Natural killer cell (primary cell): Measurements from ENCODE around the gene CEBPB. TPM values are rescaled to one million over a fixed set of nuclear protein-coding genes. Genes with fewer than 3 reads are reported as not detected.

Source experiments
- ATAC-seq, 3 donors: fragments of 150-1000 bp in 2 of 3; fragments of 200-7000 bp in 1 of 3; cut with Tn5 transposase; 1 replicate in 1 of 3; 2 replicates in 2 of 3; pipeline ENCODE4 v1.10.0; 2021; ENCODE audit warnings: mild to moderate bottlenecking in 2 of 3, moderate library complexity in 2 of 3
- DNase-seq, 2 donors: peaks; one replicate each; pipeline versions ENCODE4 v3.0.0 to v3.0.0-alpha.2; 2013 to 2021; ENCODE audit warnings: mixed read lengths in 1 of 2
- H3K27ac ChIP-seq: one replicate; pipeline ENCODE4 v1.5.1; 2013; ENCODE audit warnings: mild to moderate bottlenecking, low read length
- H3K27me3 ChIP-seq: one replicate; pipeline ENCODE4 v1.6.1; 2013; ENCODE audit warnings: low read length; ENCODE audit not compliant: control insufficient read depth, insufficient read depth
- H3K36me3 ChIP-seq: one replicate; pipeline ENCODE4 v1.6.1; 2013; ENCODE audit warnings: low read length; ENCODE audit not compliant: control insufficient read depth, insufficient read depth
- H3K4me1 ChIP-seq: one replicate; pipeline ENCODE4 v1.6.1; 2013; ENCODE audit warnings: low read length; ENCODE audit not compliant: control insufficient read depth, insufficient read depth
- H3K4me3 ChIP-seq: one replicate; pipeline ENCODE4 v1.5.1; 2013; ENCODE audit warnings: low read length
- H3K9me3 ChIP-seq: one replicate; pipeline ENCODE4 v1.6.1; 2013; ENCODE audit warnings: low read length; ENCODE audit not compliant: control insufficient read depth, insufficient read depth
- H3K27ac Mint-ChIP-seq, 2 donors: one replicate each; pipeline ENCODE4 v1.8.0; 2022; ENCODE audit warnings: mild to moderate bottlenecking in 2 of 2, mixed read lengths in 2 of 2, moderate library complexity in 1 of 2
- H3K27me3 Mint-ChIP-seq, 2 donors: one replicate each; pipeline ENCODE4 v1.8.0; 2022; ENCODE audit warnings: low read depth in 2 of 2, mixed read lengths in 2 of 2
- H3K36me3 Mint-ChIP-seq: one replicate; pipeline ENCODE4 v1.8.0; 2022; ENCODE audit warnings: mixed read lengths
- H3K4me1 Mint-ChIP-seq, 2 donors: one replicate each; pipeline ENCODE4 v1.8.0; 2022; ENCODE audit warnings: mixed read lengths in 2 of 2
- H3K4me3 Mint-ChIP-seq: one replicate; pipeline ENCODE4 v1.8.0; 2022; ENCODE audit warnings: mild to moderate bottlenecking, moderate library complexity, mixed read lengths
- H3K9me3 Mint-ChIP-seq, 2 donors: one replicate each; pipeline ENCODE4 v1.8.0; 2022; ENCODE audit warnings: mixed read lengths in 2 of 2
- CTCF ChIP-seq: fragments of 200-600 bp; IDR thresholded peaks from one replicate; pipeline ENCODE4 v1.8.0; 2022; ENCODE audit warnings: antibody characterized with exemption
- WGBS: methylation state at CpG from one replicate; pipeline ENCODE4 v1.1.7; 2013; ENCODE audit warnings: missing lambda C conversion rate; ENCODE audit not compliant: insufficient coverage; 5-methylcytosine and 5-hydroxymethylcytosine counted together
- intact Hi-C: fragments of 100-400 bp; cut with micrococcal nuclease; formaldehyde crosslinking; loops from one replicate; pipeline ENCODE4 v1.14.2; 2022
- total RNA-seq, 4 donors: library from RNA; stranded (reverse); fragments of 120-200 nt in 1 of 4; gene quantifications; one replicate each; pipeline versions ENCODE4 v1.2.3 to v1.2.4, GENCODE V29; 2013 to 2022

Gene CEBPB
- total RNA-seq, 3 donors from 2014 or later (not counting 1 experiment from before 2014, with no cell fraction given): 32.1 to 79.8 (median 68.2) TPM

- Histone ChIP-seq H3K4me1 (peaks cover 7% of the 10 kb centered on the region), H3K4me3 (no peak overlapping the region), H3K27me3 (peaks cover 2% of the 10 kb centered on the region), H3K9me3 (no peaks in the 10 kb centered on the region), H3K36me3 (no peaks in the 10 kb centered on the region), H3K27ac (no peak overlapping the region)
- TF ChIP-seq CTCF: no peak
- Mint-ChIP-seq H3K27ac (no peak overlapping the region), H3K27me3 (peaks cover 8 to 20% of the 10 kb centered on the region in 2 donors), H3K4me1 (no peaks in the 10 kb centered on the region), H3K9me3 (no peaks in the 10 kb centered on the region), H3K4me3 (no peak overlapping the region), H3K36me3 (no peaks in the 10 kb centered on the region)
- intact Hi-C loops: no loop called here
- DNase-seq: no peak
- 81% methylated on average over 7 of the region's 7 CpGs for WGBS
- ATAC-seq: no peak
Measured at GRCh38 chr20:50213531-50214106, 23.0 kb downstream of the CEBPB start.

- Histone ChIP-seq H3K4me1 (peaks cover 7% of the 10 kb centered on the region), H3K4me3 (no peak overlapping the region), H3K36me3 (no peaks in the 10 kb centered on the region), H3K27ac (no peak overlapping the region), H3K9me3 (no peaks in the 10 kb centered on the region), H3K27me3 (peaks cover 2% of the 10 kb centered on the region)
- no peak overlapping the region for H3K27ac Mint-ChIP-seq
- ATAC-seq: no peak
- no peaks in the 10 kb centered on the region for H3K9me3 Mint-ChIP-seq
- peaks cover 4% of the 10 kb centered on the region in 2 donors for H3K4me1 Mint-ChIP-seq
- H3K36me3 Mint-ChIP-seq: no peaks in the 10 kb centered on the region
- WGBS: 84% methylated on average over 9 of the region's 9 CpGs
- intact Hi-C loops: no loop called here
- no peak for TF ChIP-seq CTCF
- H3K27me3 Mint-ChIP-seq: peaks cover 8 to 23% of the 10 kb centered on the region in 2 donors
- H3K4me3 Mint-ChIP-seq: no peak overlapping the region
- DNase-seq: no peak
Measured at GRCh38 chr20:50214226-50215024, 23.8 kb downstream of the CEBPB start.

- no peaks in the 10 kb centered on the region for H3K9me3 Mint-ChIP-seq
- DNase-seq: no peak
- no peak for ATAC-seq
- peaks cover 3% of the 10 kb centered on the region for H3K9me3 ChIP-seq
- no peak overlapping the region for H3K4me3 ChIP-seq
- no peak overlapping the region for H3K27ac ChIP-seq
- H3K27me3 ChIP-seq: peaks cover 2% of the 10 kb centered on the region
- TF ChIP-seq CTCF: no peak
- H3K4me1 ChIP-seq: peaks cover 5% of the 10 kb centered on the region
- H3K36me3 Mint-ChIP-seq: no peaks in the 10 kb centered on the region
- 63% methylated on average over 8 of the region's 8 CpGs for WGBS
- H3K27me3 Mint-ChIP-seq: peaks cover 8 to 23% of the 10 kb centered on the region in 2 donors
- no peak overlapping the region for H3K4me3 Mint-ChIP-seq
- H3K36me3 ChIP-seq: no peaks in the 10 kb centered on the region
- intact Hi-C loops: no loop called here
- no peak overlapping the region for H3K27ac Mint-ChIP-seq
- peaks cover 4 to 10% of the 10 kb centered on the region in 2 donors for H3K4me1 Mint-ChIP-seq
Measured at GRCh38 chr20:50215101-50215690, 24.6 kb downstream of the CEBPB start.
